Lower leg skin (tissue), 4 donors: Measurements from ENCODE around the gene ZNF627. TPM values are rescaled to one million over a fixed set of nuclear protein-coding genes. Genes with fewer than 3 reads are reported as not detected.

ENCODE experiments used
- DNase-seq, 2 donors: peaks; one replicate each; pipeline ENCODE4 v3.0.0-alpha.2; 2019; ENCODE audit warnings: low spot score in 2 of 2
- H3K4me3 ChIP-seq: fragments of 200-600 bp; sonication (generic); 2 replicates; pipeline ENCODE4 v1.5.1; 2017; ENCODE audit warnings: mild to moderate bottlenecking, low read depth; ENCODE audit not compliant: poor library complexity, severe bottlenecking
- POLR2A ChIP-seq, 2 donors: fragments of 450-650 bp; IDR thresholded peaks; one replicate each; pipeline ENCODE4 v1.6.1; 2016 to 2017; ENCODE audit warnings: antibody characterized with exemption in 2 of 2, mild to moderate bottlenecking in 1 of 2, moderate library complexity in 1 of 2
- WGBS, 2 donors: methylation state at CpG; one replicate each; pipeline ENCODE4 v1.1.5; 2018; 5-methylcytosine and 5-hydroxymethylcytosine counted together
- intact Hi-C: fragments of 100-400 bp; cut with DNase I; formaldehyde crosslinking; loops from one replicate; pipeline ENCODE4 v1.15.0; 2023; ENCODE audit warnings: low total_unique reads
- total RNA-seq, 4 donors: library from RNA; depleted of rRNA; stranded (reverse); fragments of >200 nt; gene quantifications; one replicate each; pipeline ENCODE4 v1.1.0, GENCODE V29; 2016
- TF ChIP-seq, protein P1 (sequence below), 3 donors: fragments of 450-650 bp; IDR thresholded peaks; one replicate each; pipeline ENCODE4 v1.5.1; 2016; ENCODE audit warnings: antibody characterized with exemption in 3 of 3, mild to moderate bottlenecking in 3 of 3, moderate library complexity in 2 of 3

Gene ZNF627
- total RNA-seq, 4 donors from 2014 or later, result 8.6 to 12.1 (median 11.2) TPM

DNA sequence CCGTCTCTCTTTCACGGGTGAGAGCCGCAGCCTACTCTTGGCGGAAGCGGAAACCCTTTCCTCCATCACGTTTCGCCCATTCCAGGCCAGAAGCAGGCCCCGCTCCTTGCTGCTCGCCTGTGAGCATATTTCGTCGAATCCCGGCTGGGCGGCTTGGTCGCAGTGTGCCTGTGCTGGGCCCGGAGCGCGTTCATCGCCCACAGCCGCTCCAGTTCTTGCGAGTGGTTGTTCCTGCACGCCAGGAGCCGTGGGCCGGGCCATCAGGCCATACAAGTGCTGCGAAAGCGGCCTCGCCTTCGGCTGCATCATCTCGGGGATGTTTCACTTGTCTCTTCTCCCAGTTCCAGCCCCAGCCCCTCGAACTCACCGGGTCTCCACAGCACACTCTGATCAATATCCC, 65.0 kb downstream of the ZNF627 start:
- no peak overlapping the region for H3K4me3 ChIP-seq
- no peak for DNase-seq
- TF ChIP-seq POLR2A (IDR thresholded peaks at IDR 0.05), result no peak
- TF ChIP-seq, protein P1, sequence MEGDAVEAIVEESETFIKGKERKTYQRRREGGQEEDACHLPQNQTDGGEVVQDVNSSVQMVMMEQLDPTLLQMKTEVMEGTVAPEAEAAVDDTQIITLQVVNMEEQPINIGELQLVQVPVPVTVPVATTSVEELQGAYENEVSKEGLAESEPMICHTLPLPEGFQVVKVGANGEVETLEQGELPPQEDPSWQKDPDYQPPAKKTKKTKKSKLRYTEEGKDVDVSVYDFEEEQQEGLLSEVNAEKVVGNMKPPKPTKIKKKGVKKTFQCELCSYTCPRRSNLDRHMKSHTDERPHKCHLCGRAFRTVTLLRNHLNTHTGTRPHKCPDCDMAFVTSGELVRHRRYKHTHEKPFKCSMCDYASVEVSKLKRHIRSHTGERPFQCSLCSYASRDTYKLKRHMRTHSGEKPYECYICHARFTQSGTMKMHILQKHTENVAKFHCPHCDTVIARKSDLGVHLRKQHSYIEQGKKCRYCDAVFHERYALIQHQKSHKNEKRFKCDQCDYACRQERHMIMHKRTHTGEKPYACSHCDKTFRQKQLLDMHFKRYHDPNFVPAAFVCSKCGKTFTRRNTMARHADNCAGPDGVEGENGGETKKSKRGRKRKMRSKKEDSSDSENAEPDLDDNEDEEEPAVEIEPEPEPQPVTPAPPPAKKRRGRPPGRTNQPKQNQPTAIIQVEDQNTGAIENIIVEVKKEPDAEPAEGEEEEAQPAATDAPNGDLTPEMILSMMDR (IDR thresholded peaks at IDR 0.05), result no peak
- WGBS, 2 donors, result 96 to 97% methylated on average over 30 of the region's 30 CpGs
- intact Hi-C loops, result no loop called here

DNA sequence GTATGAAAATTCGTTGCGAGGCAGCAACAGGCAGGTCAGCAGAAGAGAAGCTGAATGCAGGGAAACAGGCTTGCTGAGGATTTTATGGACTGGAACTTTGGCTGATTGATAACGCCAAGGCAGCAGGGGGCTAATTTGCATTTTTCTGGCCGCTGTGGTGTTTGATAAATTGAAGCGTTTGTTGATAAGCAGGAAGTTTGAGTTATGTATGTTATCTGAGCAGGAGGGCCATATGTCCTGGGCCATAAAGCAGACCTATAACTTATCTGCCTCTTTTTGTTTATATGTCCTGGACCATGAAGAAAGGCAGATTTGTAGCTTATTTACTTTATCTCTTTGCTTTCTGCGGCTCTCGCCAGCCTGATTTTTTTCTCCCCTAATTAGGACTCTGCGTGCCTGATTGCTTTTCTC, 65.9 kb downstream of the ZNF627 start:
- no peak for DNase-seq
- intact Hi-C loops, result no loop called here
- 79 to 84% methylated on average over 8 of the region's 8 CpGs for WGBS, 2 donors
- H3K4me3 ChIP-seq, result no peak overlapping the region
- TF ChIP-seq, protein P1 (IDR thresholded peaks at IDR 0.05), result no peak
- no peak for TF ChIP-seq POLR2A (IDR thresholded peaks at IDR 0.05)

Other genes starting within 250 kb of the ZNF627 start
- gene PLPPR2, start 242.1 kb upstream of the ZNF627 start, total RNA-seq, result 10 to 100 TPM; 18.6 to 40.6 (median 29.8) TPM
- gene SWSAP1, start 222.8 kb upstream of the ZNF627 start, total RNA-seq, result 1 to 10 TPM; 2.1 to 3.3 (median 2.3) TPM
- 1 to 10 TPM; 1.3 to 2.9 (median 2.5) TPM for gene EPOR, start 213.2 kb upstream of the ZNF627 start, total RNA-seq
- gene RGL3, start 178.2 kb upstream of the ZNF627 start, total RNA-seq, result 1 to 10 TPM in 2 of 4 donors, under 1 TPM in 2; 0.17 to 6.3 (median 1.6) TPM
- gene ODAD3, start 162.4 kb upstream of the ZNF627 start, total RNA-seq, result 1 to 10 TPM in 1 of 4 donors, under 1 TPM in 2, not detected in 1; 0.44 to 1.1 (median 0.94) TPM
- gene PRKCSH, start 161.8 kb upstream of the ZNF627 start, total RNA-seq, result 100 to 1,000 TPM; 121 to 189 (median 157) TPM
- gene ELAVL3, start 116.4 kb upstream of the ZNF627 start, total RNA-seq, result not detected
- gene ZNF653, start 91.6 kb upstream of the ZNF627 start, total RNA-seq, result 10 to 100 TPM in 3 of 4 donors, 1 to 10 TPM in 1; 8.4 to 16.9 (median 11.6) TPM
- gene ECSIT, start 68.3 kb upstream of the ZNF627 start, total RNA-seq, result 10 to 100 TPM; 55.9 to 82.8 (median 57.7) TPM
- gene CNN1, start 58.6 kb upstream of the ZNF627 start, total RNA-seq, result 10 to 100 TPM in 3 of 4 donors, 1 to 10 TPM in 1; 7.7 to 72.3 (median 19.7) TPM
- gene ELOF1, start 38.3 kb upstream of the ZNF627 start, total RNA-seq, result 10 to 100 TPM; 22.3 to 41.5 (median 35.4) TPM
- gene ACP5, start 19.8 kb upstream of the ZNF627 start, total RNA-seq, result 10 to 100 TPM; 29.0 to 63.5 (median 52.1) TPM
- 1 to 10 TPM; 5.5 to 8.4 (median 6.5) TPM for gene ZNF823, start 141.5 kb downstream of the ZNF627 start, total RNA-seq
- 1 to 10 TPM; 3.5 to 6.4 (median 6.0) TPM for gene ZNF441, start 169.5 kb downstream of the ZNF627 start, total RNA-seq
- 1 to 10 TPM in 2 of 4 donors, under 1 TPM in 1, not detected in 1; 0.74 to 2.1 (median 1.3) TPM for gene ZNF491, start 201.0 kb downstream of the ZNF627 start, total RNA-seq
- 10 to 100 TPM; 18.1 to 37.1 (median 29.0) TPM for gene ZNF440, start 216.8 kb downstream of the ZNF627 start, total RNA-seq